H1 (cell line): Measurements from ENCODE around the gene C19orf38. TPM values are rescaled to one million over a fixed set of nuclear protein-coding genes. Genes with fewer than 3 reads are reported as not detected.

ENCODE experiments used
- CHD1 ChIP-seq: IDR thresholded peaks from 2 replicates; pipeline ENCODE4 v1.6.1; 2012; ENCODE audit warnings: low read depth, low read length, improper control_type of control experiment
- GTF2F1 ChIP-seq: IDR thresholded peaks from 2 replicates; pipeline ENCODE4 v1.6.1; 2012; ENCODE audit warnings: low read depth, low read length, improper control_type of control experiment, borderline replicate concordance
- KDM5A ChIP-seq: fragments of 200-600 bp; IDR thresholded peaks from 2 replicates; pipeline ENCODE4 v1.7.1; 2012; ENCODE audit warnings: mild to moderate bottlenecking, low read length, inconsistent platforms, mixed read lengths
- MAX ChIP-seq: IDR thresholded peaks from 2 replicates; pipeline ENCODE4 v1.6.1; 2012; ENCODE audit warnings: inconsistent platforms
- NANOG ChIP-seq: IDR thresholded peaks from 2 replicates; pipeline ENCODE4 v1.6.1; 2011; ENCODE audit warnings: low read length, low read depth, mild to moderate bottlenecking, inconsistent platforms; ENCODE audit not compliant: insufficient read depth, poor library complexity, severe bottlenecking
- SUZ12 ChIP-seq: fragments of 200-600 bp; sonication (generic); IDR thresholded peaks from 2 replicates; pipeline ENCODE4 v1.6.1; 2012; ENCODE audit warnings: mild to moderate bottlenecking, inconsistent platforms, low read length, moderate library complexity, mixed read lengths
- TCF12 ChIP-seq: IDR thresholded peaks from 2 replicates; pipeline ENCODE4 v1.6.1; 2011; ENCODE audit warnings: low read depth, mild to moderate bottlenecking, low read length
- USF2 ChIP-seq: IDR thresholded peaks from 2 replicates; pipeline ENCODE4 v1.6.1; 2011; ENCODE audit warnings: low read length, improper control_type of control experiment
- YY1 ChIP-seq: IDR thresholded peaks from 2 replicates; pipeline ENCODE4 v1.6.1; 2011; ENCODE audit warnings: low read depth, mild to moderate bottlenecking, low read length
- polyA plus RNA-seq, 7 experiments: library from polyadenylated mRNA; depleted of rRNA in 3 of 7; stranded (reverse) in 5 of 7; unstranded in 2 of 7; fragments of >200 nt in 5 of 7; fragments of 200-250 nt in 2 of 7; gene quantifications; 1 replicate in 5 of 7; 2 replicates in 1 of 7; 4 replicates in 1 of 7; pipeline versions ENCODE4 v1.2.1 to v1.2.3, GENCODE V29; 2011 to 2013; ENCODE audit warnings: missing spikeins in 2 of 7, mixed read lengths in 2 of 7
- total RNA-seq: library from RNA; stranded (reverse); fragmentation: NEBNext Ultra II Directional; extraction: Animal tissue kit (Norgen Biotek cat#: 25700); gene quantifications from 2 replicates; pipeline ENCODE4 v1.2.1, GENCODE V29; 2021

C19orf38 gene
- total and polyA plus RNA-seq, 2 of the 8 experiments (the other 6 are each of a cell fraction or from before 2014, with no cell fraction given): 0.53 TPM; not detected in 1

GRCh38 chr19:10864538-10864899, 16.3 kb downstream of the C19orf38 start (continued):
- TF ChIP-seq YY1: 0 out of 2 replicates have a peak, but pooled peaks have one; percentile 35
- TF ChIP-seq TCF12: no peak
- no peak for TF ChIP-seq CHD1
- no peak for TF ChIP-seq USF2
- TF ChIP-seq GTF2F1: no peak
- 0 out of 2 replicates have a peak, but pooled peaks have one; percentile 7 for TF ChIP-seq MAX
- TF ChIP-seq SUZ12: no peak
- no peak for TF ChIP-seq NANOG
- no peak for TF ChIP-seq KDM5A
